Measurements from ENCODE around the gene PLA2G6.

PLA2G6 gene

GRCh38 chr22:38069372-38070249, 112.0 kb downstream of the PLA2G6 start:
- no peak for DNase-seq

DNA sequence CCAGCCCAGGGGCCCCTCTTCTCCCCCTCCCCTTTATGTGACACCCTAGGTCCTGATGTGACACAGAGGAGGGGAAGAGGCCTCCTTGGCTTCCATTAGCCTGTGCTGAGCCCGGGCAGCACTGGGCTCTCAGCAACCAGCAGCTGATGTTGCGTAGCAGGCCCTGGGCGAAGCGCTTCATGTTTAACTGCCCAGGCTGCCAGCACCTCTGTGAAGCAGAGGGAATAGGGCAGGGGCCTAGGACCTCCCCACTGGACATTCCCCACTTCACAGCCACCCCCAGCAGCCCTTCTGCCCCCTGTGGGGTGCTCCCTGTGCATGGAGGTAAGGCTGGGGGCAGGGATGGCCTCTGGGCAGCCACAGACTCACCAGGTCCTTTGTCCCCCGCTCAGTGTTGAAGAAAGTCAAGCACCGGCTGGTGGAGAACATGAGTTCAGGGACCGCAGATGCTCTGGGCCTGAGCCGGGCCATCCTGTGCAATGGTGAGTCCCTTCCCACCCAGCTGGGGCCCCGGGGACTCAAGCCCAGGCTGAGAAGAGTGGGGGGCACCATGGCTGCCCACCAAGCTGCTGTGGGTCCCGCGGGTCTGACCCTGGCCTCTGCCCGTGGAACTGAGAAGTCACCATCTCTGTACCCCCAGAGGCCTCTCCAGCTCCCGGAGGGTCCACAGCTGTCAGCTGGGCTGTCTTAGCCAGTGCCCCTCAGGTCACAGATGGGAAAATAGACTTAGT, 112.8 kb downstream of the PLA2G6 start:
- no peak for DNase-seq

- no peak for DNase-seq
Measured at GRCh38 chr22:38067761-38068360, 113.8 kb downstream of the PLA2G6 start.

GRCh38 chr22:38067028-38067415, 114.6 kb downstream of the PLA2G6 start:
- DNase-seq = no peak

- DNase-seq = no peak
Measured at GRCh38 chr22:38066381-38067027, 115.1 kb downstream of the PLA2G6 start.

GRCh38 chr22:38065539-38065938, 116.1 kb downstream of the PLA2G6 start:
- no peak for DNase-seq

DNA sequence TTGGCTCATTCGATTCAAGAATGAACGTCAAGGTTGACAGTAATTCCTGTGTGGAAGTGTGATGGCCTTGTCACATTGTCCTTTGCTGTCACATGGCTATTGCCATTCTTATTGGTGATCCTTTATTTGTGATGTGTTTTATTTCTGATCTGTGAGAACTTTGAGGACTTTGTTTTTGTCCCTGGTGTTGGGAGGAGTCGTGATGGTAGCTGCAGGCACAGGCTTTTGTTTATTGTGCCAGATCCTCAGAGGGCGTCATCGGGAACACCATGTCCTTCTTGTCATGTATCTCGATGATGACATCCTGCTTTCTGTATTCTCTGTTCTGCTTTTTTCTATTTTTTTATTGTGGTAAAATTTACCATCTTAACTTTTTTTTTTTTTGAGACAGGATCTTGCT, 118.8 kb downstream of the PLA2G6 start:
- no peak for DNase-seq
